Measurements from ENCODE around the gene RBBP5. TPM values are rescaled to one million over a fixed set of nuclear protein-coding genes. Genes with fewer than 3 reads are reported as not detected.

RBBP5 gene
- total RNA-seq, 1 experiment from 2014 or later, result 24.5 TPM

GRCh38 chr1:205129447-205130029, 7.8 kb upstream of the RBBP5 start:
- no peaks in the 10 kb centered on the region for H3K4me1 ChIP-seq (ENCODE audit: control insufficient read depth in 1 of 2, insufficient read depth in 2 of 2, low read length in 2 of 2)
- no peaks in the 10 kb centered on the region for H3K27me3 ChIP-seq (ENCODE audit: insufficient read depth, low read length)
- no peak overlapping the region for H3K4me3 ChIP-seq (replicated peaks in 1 of 2; ENCODE audit: low read depth in 1 of 2, low read length in 2 of 2)
- no peaks in the 10 kb centered on the region for H3K79me2 ChIP-seq (ENCODE audit: insufficient read depth, low read length)
- intact Hi-C loops (cut with micrococcal nuclease), result no loop called here
- H2AFZ ChIP-seq (ENCODE audit: low read depth, low read length, poor library complexity, severe bottlenecking), result no peak overlapping the region
- no TSS peak for BruUV-seq (replicated peaks)
- no peak for ATAC-seq
- H3K9me2 ChIP-seq (ENCODE audit: insufficient read depth), result no peaks in the 10 kb centered on the region
- CTCF ChIA-PET, result interaction anchor here (1.6 kb wide), 1 partner anchor 12 kb away, joined by 7 read pairs; no protein-coding TSS in a partner anchor
- H3K9me3 ChIP-seq (ENCODE audit: control insufficient read depth in 1 of 2, insufficient read depth in 1 of 2, low read depth in 1 of 2, low read length in 2 of 2), result no peaks in the 10 kb centered on the region
- POLR2A ChIA-PET, result no interaction called here
- no peak for DNase-seq (ENCODE audit: low read depth, low spot score)
- H3K36me3 ChIP-seq (ENCODE audit: control insufficient read depth in 1 of 2, insufficient read depth in 2 of 2, low read length in 2 of 2), result no peaks in the 10 kb centered on the region
- H3K9ac ChIP-seq (ENCODE audit: low read length), result no peak overlapping the region
- H4K20me1 ChIP-seq (ENCODE audit: insufficient read depth), result no peaks in the 10 kb centered on the region
- no peak for TF ChIP-seq POLR2A (IDR thresholded peaks at IDR 0.05; ENCODE audit: borderline replicate concordance, extremely low read depth, insufficient read depth, insufficient read length)
- H3K4me2 ChIP-seq (ENCODE audit: low read length), result no peak overlapping the region
- no peak overlapping the region for H3K27ac ChIP-seq (ENCODE audit: low read depth, low read length)
- RAD21 ChIA-PET (ENCODE audit: low non-redundant PET in 1 of 2, low total read pairs in 2 of 2, uncharacterized antibody in 2 of 2, unreplicated experiment in 2 of 2), result no interaction called here

GRCh38 chr1:205128050-205128449, 6.3 kb upstream of the RBBP5 start:
- no peak overlapping the region for H3K9ac ChIP-seq (ENCODE audit: low read length)
- H3K9me3 ChIP-seq (ENCODE audit: control insufficient read depth in 1 of 2, insufficient read depth in 1 of 2, low read depth in 1 of 2, low read length in 2 of 2), result no peaks in the 10 kb centered on the region
- H3K4me2 ChIP-seq (ENCODE audit: low read length), result no peak overlapping the region
- TF ChIP-seq SP1 (IDR thresholded peaks at IDR 0.05; ENCODE audit: low read depth), result no peak
- TF ChIP-seq CTCF (IDR thresholded peaks at IDR 0.05 in 2 of 3, conservative IDR thresholded peaks at IDR 0.05 in 1 of 3; ENCODE audit: borderline replicate concordance in 1 of 3, insufficient read depth in 1 of 3, low read depth in 2 of 3, low read length in 2 of 3), result no peak
- no peak for TF ChIP-seq SRF (IDR thresholded peaks at IDR 0.05; ENCODE audit: low read depth)
- TF ChIP-seq EZH2phosphoT487 (IDR thresholded peaks at IDR 0.05; ENCODE audit: borderline replicate concordance), result no peak
- no peak for TF ChIP-seq REST (IDR thresholded peaks at IDR 0.05; ENCODE audit: low read depth)
- no peak for TF ChIP-seq EZH2 (IDR thresholded peaks at IDR 0.05)
- TF ChIP-seq MAX (IDR thresholded peaks at IDR 0.05), result no peak
- no peak for TF ChIP-seq CEBPB (IDR thresholded peaks at IDR 0.05; ENCODE audit: low read depth)
- TF ChIP-seq ZNF274 (IDR thresholded peaks at IDR 0.05; ENCODE audit: low read depth, low read length), result no peak
- no peak for TF ChIP-seq ATF3 (IDR thresholded peaks at IDR 0.05)
- TF ChIP-seq ELF1 (IDR thresholded peaks at IDR 0.05; ENCODE audit: borderline replicate concordance, low read depth), result no peak
- no peak for TF ChIP-seq TCF7L2 (IDR thresholded peaks at IDR 0.05; ENCODE audit: borderline replicate concordance, extremely low read depth, insufficient read depth, insufficient read length)
- DNase-seq (ENCODE audit: low read depth, low spot score), result no peak
- H3K36me3 ChIP-seq (ENCODE audit: control insufficient read depth in 1 of 2, insufficient read depth in 2 of 2, low read length in 2 of 2), result no peaks in the 10 kb centered on the region
- H2AFZ ChIP-seq (ENCODE audit: low read depth, low read length, poor library complexity, severe bottlenecking), result no peak overlapping the region
- H3K9me2 ChIP-seq (ENCODE audit: insufficient read depth), result no peaks in the 10 kb centered on the region
- peaks cover 0 to 1% of the 10 kb centered on the region in 2 experiments; a peak in 2 of 4 replicates for H3K4me1 ChIP-seq (ENCODE audit: control insufficient read depth in 1 of 2, insufficient read depth in 2 of 2, low read length in 2 of 2)
- H3K27ac ChIP-seq (ENCODE audit: low read depth, low read length), result no peak overlapping the region
- ChIA-PET RAD21 (ENCODE audit: low non-redundant PET in 1 of 2, low total read pairs in 2 of 2, uncharacterized antibody in 2 of 2, unreplicated experiment in 2 of 2) (no interaction called here), CTCF (no interaction called here), POLR2A (no interaction called here)
- no peaks in the 10 kb centered on the region for H4K20me1 ChIP-seq (ENCODE audit: insufficient read depth)
- no peak for ATAC-seq
- H3K4me3 ChIP-seq (replicated peaks in 1 of 2; ENCODE audit: low read depth in 1 of 2, low read length in 2 of 2), result no peak overlapping the region
- intact Hi-C loops (cut with micrococcal nuclease), result no loop called here
- H3K79me2 ChIP-seq (ENCODE audit: insufficient read depth, low read length), result no peaks in the 10 kb centered on the region
- no peaks in the 10 kb centered on the region for H3K27me3 ChIP-seq (ENCODE audit: insufficient read depth, low read length)
- no TSS peak for BruUV-seq (replicated peaks)

Measured in HCT116 (cell line).